Measurements from ENCODE around the gene EIF1. TPM values are rescaled to one million over a fixed set of nuclear protein-coding genes. Genes with fewer than 3 reads are reported as not detected.

Gene EIF1
- total and polyA plus RNA-seq, 2 donors (not counting 1 experiment from before 2014, with no cell fraction given) = 773 to 2,045 TPM

DNA sequence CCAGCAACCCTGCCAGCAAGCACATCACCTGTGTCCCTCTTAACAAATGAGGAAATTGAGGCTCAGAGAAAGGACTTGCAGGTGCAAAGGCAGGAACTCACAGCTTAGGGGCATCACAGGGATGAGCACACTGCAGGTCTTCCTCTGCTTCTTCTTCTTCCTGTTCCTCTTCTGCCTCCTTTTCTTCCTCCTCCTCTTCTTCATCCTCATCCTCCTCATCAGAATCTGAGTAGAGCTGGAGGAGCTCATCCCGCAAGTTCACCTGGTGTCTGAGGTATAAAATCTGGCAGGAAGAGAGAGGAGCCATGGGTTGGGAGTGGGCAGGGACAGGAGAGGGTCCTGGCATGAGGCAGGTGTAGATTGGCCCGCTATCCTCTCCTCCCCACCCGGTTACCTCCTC, 43.2 kb downstream of the EIF1 start:
- WGBS (ENCODE audit: insufficient coverage) = 83% methylated on average over 1 of the region's 3 CpGs
- Mint-ChIP-seq H3K27me3 (peaks cover 36% of the 10 kb centered on the region), H3K4me3 (no peak overlapping the region), H3K27ac (no peak overlapping the region), H3K9me3 (ENCODE audit: insufficient read depth) (no peaks in the 10 kb centered on the region), H3K4me1 (peaks cover 11% of the 10 kb centered on the region)
- POLR2A ChIA-PET = interaction anchor here (0.6 to 1.1 kb wide), 2 partner anchors 38 to 67 kb away, joined by 5 read pairs; no protein-coding TSS in a partner anchor
- no peaks in the 10 kb centered on the region for H4K20me1 ChIP-seq (ENCODE audit: control insufficient read depth, insufficient read depth, low read length, poor library complexity, severe bottlenecking)
- intact Hi-C loops (cut with micrococcal nuclease) = loop anchor here (10.0 kb wide), 1 partner anchor 233 kb away; the partner anchor contains the start of gene CNP
- no peaks in the 10 kb centered on the region for H3K79me2 ChIP-seq (ENCODE audit: control insufficient read depth, insufficient read depth, low read length)
- H3K4me2 ChIP-seq (replicated peaks; ENCODE audit: low read depth, low read length, poor library complexity, severe bottlenecking) = no peak overlapping the region
- no peak for ATAC-seq (ENCODE audit: low read depth)
- no peaks in the 10 kb centered on the region for H3K36me3 ChIP-seq (replicated peaks in 1 of 2; ENCODE audit: control extremely low read depth in 1 of 2, control insufficient read depth in 1 of 2, extremely low read depth in 1 of 2, insufficient read depth in 2 of 2, low read length in 1 of 2)
- H3K27ac ChIP-seq (ENCODE audit: low read length in 2 of 2) = no peak overlapping the region
- no peak for DNase-seq
- H3K4me3 ChIP-seq (ENCODE audit: control extremely low read depth in 1 of 5, extremely low read depth in 1 of 5, insufficient read depth in 1 of 5, low read depth in 2 of 5, low read length in 4 of 5) = no peak overlapping the region
- TF ChIP-seq, protein P1, sequence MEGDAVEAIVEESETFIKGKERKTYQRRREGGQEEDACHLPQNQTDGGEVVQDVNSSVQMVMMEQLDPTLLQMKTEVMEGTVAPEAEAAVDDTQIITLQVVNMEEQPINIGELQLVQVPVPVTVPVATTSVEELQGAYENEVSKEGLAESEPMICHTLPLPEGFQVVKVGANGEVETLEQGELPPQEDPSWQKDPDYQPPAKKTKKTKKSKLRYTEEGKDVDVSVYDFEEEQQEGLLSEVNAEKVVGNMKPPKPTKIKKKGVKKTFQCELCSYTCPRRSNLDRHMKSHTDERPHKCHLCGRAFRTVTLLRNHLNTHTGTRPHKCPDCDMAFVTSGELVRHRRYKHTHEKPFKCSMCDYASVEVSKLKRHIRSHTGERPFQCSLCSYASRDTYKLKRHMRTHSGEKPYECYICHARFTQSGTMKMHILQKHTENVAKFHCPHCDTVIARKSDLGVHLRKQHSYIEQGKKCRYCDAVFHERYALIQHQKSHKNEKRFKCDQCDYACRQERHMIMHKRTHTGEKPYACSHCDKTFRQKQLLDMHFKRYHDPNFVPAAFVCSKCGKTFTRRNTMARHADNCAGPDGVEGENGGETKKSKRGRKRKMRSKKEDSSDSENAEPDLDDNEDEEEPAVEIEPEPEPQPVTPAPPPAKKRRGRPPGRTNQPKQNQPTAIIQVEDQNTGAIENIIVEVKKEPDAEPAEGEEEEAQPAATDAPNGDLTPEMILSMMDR (IDR thresholded peaks at IDR 0.05) = no peak
- TF ChIP-seq EZH2 (IDR thresholded peaks at IDR 0.05; ENCODE audit: borderline replicate concordance, insufficient read depth, low read depth, low read length, poor library complexity, severe bottlenecking) = no peak
- H3K9ac ChIP-seq (ENCODE audit: low read length) = no peak overlapping the region
- CTCF ChIA-PET = interaction anchor here (3.2 kb wide), 1 partner anchor 69 kb away, joined by 18 read pairs; no protein-coding TSS in a partner anchor
- H3K4me1 ChIP-seq (ENCODE audit: control insufficient read depth in 2 of 2, insufficient read depth in 2 of 2, low read length in 2 of 2) = peaks cover 16 to 25% of the 10 kb centered on the region in 2 donors
- H2AFZ ChIP-seq (ENCODE audit: insufficient read depth, low read depth, low read length, poor library complexity, severe bottlenecking) = no peak overlapping the region
- peaks cover 0 to 50% (median 21%) of the 10 kb centered on the region in 4 experiments for H3K27me3 ChIP-seq (replicated peaks in 1 of 4; ENCODE audit: control extremely low read depth in 1 of 4, control insufficient read depth in 3 of 4, insufficient read depth in 4 of 4, low read length in 3 of 4)
- H3K9me3 ChIP-seq (ENCODE audit: control extremely low read depth in 1 of 3, control insufficient read depth in 2 of 3, insufficient read depth in 1 of 3, low read length in 2 of 3) = peaks cover 0 to 6% (median 0%) of the 10 kb centered on the region in 3 donors

All from B cell (primary cell).